ENCODE results near the gene ANXA3.
"Not testable (repeated sequence)": the region's sequence is repeated elsewhere in the genome, so short reads cannot be mapped to it uniquely, and the experiment has no call there.

ANXA3 gene

DNA sequence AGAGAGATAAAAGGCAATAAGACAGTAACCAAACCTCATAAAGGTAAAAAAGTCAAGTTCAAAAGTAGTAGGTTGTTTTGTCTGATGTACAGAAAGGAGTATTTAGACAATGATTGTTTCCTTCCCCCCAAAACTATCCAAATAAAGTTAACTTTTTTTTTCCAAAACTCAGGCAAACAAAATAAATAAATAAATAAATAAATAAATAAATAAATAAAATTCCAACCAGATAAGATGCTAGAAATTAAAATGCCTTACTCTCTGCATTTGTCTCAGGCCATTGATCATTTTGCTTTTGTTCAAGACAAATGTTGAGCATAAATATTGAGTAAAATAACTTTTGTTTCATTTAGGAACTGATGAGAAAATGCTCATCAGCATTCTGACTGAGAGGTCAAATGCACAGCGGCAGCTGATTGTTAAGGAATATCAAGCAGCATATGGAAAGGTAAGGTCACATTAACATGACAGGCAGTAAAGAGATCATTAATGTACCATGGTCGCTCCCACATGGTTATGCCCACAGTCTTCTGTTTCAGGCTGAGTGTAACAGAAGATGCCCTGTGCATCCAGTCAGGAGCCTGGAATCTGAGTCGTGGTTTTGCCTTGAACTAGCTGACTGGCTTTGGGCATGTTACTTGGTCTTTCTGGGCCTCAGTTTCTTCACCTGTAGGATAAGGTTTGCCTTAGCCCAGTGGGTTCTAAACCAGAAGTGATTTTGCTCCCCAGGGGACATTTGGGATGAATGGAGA lies 27.3 kb downstream of the ANXA3 start:
- DNase-seq = no peak

DNA sequence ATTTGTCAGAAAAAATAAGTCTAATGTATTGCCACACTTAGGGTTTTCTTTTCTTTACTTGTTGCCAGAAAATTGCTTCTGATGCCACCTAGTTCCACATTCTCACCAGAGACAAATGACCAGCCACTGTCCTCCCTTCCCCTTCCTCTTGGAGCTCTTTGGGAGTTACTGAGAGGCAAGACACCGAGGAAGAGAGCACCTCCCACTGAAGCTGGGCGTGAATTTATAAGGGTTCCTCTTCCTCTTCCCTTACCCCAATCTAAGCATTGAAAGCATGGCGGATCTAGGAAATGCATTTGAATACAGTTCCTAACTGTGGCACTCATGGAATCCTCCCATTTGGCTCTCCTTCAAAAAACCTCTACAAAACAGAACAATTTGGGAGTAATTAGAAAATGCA lies 30.0 kb downstream of the ANXA3 start:
- DNase-seq = no peak

DNA sequence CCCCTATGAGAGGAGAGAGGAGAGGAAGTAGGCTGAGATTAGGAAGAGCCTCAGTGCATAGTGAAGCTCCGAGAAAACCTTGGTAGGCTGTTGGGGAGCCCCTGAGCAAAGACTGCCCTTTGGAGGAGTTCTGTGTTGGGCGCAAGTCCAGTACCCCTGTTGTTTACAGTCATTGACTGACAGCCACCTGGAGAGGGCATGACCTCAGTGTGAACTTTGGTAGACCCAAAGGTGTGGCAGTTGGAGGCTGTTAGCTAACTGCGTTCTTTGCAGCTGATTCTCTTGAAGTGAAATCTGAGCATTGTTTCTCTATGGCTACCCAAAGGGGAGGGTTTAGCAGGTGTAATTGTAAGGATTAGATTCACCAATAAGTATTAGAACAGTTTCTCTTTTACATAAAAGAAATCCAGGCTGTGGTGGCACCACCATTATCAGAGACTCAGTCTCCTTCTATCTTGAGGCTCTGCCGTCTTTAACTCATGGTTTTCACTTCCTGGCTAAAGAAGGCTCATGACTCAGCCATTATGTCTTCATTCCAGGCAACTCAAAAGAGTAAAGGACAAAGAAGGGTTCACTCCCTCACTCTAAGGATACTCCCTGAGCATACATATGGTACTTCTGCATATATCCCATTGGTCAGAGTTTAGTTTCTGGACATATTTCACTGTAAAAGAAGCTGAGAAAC lies 33.4 kb downstream of the ANXA3 start:
- DNase-seq = no peak

DNA sequence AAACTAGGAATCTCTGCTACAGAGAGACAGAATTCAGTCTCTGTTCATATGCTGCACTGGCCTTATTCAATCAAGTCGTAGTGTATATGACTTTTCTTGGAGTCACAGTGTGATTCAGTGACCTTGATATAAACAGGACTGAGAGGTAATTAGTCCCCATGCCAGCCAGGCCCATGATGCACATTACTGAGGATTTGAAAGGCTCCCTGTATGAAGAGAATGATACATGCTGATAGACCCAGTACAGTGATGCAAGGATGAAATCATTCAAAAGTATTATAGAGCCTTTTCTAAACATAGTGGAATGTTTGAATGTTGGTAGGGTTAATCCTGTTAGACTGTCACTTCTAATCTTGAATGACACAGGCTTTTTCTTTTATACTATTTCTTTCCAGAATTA lies 34.1 kb downstream of the ANXA3 start:
- DNase-seq = no peak

DNA sequence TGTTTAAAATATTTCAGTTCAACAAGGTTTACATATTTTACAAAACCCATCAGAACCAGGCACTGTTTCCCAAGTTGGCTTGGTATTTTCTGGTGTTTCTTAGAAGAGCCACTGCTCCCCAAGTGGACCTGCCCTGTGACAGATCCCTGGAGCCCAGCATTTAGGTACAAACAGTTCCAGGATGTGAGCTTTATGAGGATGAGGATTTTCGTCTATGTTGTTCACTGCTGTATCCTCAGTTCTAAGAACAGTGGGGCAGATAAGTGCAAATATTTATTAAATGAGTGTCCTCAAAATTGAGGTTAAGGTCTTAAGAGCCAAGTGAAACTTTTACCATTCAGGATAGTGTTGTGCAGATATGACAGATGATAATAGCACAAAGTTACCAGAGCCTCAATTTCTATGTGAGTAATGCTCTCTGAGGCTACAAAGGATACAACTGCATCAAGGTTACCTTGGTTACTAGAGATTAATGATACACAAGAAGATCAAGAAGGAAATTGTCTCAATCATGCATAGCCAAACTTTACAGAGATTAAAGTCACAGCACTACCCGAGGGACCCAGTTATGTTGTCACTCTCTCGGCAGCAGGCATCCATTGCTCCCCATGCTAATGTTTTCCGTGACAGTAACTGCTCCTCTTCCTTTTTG lies 37.5 kb downstream of the ANXA3 start:
- no peak for DNase-seq

DNA sequence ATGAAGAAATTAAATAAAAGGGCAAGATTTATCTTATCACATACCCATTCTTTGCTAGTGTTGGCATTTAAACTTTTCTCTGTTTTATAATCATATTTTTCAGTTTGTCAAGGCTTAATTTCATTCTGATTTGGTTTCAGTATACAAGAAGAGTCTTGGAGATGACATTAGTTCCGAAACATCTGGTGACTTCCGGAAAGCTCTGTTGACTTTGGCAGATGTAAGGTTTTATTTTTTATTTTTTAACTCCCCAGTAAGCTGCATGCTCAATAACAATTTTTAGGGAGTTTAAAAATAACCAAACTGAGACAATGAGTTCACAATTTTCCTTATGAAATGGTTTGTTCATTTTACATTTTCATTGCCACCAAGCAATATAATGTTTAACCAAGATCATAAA lies 39.8 kb downstream of the ANXA3 start:
- no peak for DNase-seq

DNA sequence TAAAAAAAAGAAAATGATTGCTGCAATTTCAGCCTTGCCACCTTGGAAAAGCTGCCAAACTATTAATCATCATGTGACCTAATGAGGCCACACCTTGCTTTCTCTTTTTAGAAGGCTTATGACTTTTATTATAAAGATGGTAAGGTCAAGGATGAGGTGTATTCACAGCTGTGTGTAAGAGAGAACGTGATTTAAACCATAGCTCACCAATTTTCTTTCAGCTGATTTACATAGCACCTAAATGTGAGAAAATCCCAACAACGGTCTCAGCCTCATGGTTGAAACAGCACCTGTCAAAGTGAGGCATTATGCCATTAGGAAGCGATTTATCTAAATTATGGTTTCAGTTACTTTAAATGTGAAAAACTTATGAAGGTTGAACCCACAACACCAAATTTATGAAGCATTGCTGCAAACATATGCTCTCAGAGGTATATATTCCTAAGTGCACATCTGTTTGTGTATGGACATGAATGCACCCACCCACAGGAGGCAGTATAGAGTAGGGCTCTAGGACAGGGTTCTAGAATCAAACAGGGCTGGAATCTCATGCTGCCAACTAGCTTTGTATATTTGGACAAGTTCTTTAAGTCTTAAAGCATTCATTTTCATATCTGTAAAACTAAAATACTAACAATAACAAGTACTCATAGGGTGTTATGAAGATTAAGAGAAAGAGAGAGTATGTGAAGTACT lies 40.7 kb downstream of the ANXA3 start:
- DNase-seq = no peak

DNA sequence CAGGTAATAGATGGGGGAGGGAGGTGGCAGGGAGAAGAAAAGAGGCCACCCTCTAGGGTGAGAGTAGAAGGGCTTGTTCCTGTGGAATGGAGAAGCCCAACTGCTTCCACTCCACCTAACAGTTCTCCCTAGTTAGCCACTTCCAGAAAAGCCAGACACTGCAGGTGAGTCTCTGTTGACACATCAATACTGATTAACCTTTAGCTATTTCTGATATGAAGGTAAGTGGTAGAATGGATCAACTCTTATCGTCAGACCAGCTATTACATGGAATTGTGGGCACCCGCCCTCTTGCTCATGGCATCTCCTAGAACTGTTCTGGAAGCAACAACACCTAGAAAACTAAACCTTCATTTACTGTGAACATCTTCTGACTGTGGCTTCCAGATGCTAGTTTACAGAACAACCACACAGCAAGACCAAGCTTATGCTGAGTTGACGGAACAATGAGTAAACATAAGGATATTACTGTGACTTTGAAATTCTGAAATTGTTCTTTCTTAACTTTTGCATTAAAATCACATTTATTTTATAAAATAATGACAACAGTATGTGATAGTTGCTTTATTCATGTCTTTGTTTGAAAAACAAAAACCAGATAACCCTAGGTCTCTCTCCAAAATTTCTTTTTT lies 44.7 kb downstream of the ANXA3 start:
- DNase-seq = no peak

DNA sequence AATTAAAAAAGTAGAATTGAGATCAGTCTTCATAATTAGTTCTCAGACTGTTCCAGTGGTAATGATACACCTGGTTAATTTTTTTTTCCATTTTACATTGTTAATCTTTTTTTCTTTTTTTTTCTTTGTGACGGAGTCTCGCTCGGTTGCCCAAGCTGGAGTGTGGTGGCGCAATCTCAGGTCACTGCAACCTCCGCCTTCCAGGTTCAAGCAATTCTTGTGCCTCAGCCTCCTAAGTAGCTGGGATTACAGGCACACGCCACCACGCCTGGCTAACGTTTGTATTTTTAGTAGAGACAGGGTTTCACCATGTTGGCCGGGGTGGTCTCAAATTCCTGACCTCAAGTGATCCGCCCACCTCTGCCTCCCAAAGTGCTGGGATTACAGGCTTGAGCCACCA lies 46.9 kb downstream of the ANXA3 start:
- DNase-seq = not testable (repeated sequence)

DNA sequence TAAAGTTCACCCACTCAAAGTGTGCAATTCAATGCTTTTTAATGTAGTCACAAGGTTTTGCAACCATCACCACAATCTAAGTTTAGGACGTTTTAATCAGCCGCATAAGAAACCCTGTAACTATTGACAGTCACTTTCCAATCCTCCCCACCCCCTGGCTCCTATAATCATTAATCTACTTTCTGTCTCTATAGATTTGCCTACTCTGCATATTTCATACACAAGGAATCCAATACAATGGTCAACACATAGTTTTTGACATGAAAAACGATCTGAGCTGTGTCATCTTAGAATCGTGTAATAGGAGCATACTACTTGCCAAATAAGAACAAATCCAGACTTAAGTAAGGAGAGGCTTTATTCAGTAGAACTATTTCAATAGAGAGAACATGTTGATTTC lies 47.6 kb downstream of the ANXA3 start:
- no peak for DNase-seq

DNA sequence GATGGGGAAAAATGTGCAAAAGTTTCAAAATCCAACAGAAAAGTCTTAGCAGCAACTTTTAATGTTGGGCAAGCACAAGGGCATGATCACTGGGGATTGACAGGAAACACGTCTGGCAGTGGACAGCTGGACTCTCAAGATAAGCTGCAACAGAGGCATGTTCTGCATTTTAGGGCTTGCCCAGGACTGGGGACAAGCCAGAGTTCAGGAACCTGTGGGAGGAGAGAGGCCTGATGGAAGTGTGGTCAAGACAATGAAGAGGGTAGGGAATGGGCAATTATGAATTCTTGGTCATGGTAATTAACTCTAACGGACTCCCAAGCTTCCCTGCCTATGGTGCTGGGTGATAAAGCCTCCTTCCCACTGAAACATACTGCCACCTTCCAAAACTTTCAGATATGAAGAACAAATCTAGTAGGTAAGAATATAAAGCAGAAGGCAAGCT lies 48.4 kb downstream of the ANXA3 start:
- no peak for DNase-seq

DNA sequence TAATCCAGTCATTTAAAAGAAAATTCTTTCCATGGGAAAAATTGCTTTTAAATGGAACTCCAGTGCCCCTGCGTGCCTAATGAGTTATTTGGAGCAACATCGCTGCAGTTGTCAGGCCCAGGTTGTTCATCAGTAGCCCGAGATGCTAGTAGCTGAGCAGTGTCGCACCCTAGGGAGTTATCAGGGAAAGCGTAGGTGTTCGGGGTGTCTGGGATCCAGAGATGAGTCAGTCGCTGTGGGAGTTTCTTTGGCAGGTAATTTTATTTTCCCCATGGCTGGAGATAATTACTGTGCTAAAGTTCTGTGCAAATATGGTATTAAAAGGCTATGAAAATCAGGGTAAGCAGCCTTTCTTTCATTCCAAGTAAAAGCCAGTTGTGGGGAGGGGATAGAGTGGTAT lies 49.4 kb downstream of the ANXA3 start:
- DNase-seq = no peak

DNA sequence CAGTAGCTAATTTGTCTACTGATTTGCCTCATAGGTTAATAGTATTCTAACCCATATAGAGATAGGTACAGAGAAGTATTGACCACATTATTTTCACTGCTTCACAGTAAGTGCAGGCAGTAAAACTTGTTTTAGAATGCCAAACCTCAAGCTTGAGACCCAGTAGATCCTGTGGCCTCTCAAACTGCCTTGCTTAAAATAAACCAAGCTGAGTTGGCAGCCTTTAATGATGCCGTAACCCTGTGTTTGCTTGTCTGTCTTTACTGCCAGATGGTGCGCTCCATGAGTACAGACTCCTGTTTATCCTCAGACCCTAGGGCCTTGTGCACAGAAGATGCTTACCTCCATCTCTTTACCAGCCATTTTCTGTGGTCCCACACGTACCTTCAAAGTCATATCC lies 50.8 kb downstream of the ANXA3 start:
- no peak for DNase-seq

DNA sequence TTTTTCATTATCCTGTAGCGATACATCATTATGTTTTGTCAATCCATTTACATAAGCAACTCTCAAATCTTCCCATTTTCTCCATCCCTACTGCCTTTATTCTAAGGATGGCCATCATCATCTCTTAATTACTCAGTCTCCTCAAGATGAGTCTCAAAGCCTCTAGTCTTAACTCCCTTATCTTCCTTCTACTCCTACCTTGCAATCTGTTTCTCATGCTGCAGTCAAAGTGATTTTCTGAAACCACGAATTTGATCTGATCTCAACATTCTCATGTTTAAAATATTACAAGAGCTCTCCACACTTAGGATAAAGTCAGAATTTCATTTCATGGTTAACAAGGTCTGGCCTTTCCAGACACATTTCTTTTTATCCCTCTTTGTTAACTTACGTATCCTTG lies 51.8 kb downstream of the ANXA3 start:
- no peak for DNase-seq

DNA sequence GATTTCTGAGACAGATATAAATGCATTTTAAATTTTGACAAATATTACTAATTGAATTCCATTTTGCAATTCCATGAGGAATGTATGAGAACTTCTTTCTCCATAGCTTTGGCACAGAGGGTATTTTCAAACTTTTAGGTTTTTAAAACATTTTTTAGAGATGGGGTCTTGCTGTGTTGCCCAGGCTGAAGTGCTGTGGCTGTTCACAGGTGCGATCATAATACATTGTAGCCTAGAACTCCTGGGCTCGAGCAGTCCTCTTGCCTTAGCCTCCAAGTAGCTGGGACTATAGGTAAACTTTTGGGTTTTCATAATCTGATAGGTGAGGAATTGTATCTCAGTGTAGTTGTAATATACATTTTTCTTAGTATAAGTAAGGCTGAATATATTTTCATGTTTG lies 53.4 kb downstream of the ANXA3 start:
- DNase-seq = no peak

DNA sequence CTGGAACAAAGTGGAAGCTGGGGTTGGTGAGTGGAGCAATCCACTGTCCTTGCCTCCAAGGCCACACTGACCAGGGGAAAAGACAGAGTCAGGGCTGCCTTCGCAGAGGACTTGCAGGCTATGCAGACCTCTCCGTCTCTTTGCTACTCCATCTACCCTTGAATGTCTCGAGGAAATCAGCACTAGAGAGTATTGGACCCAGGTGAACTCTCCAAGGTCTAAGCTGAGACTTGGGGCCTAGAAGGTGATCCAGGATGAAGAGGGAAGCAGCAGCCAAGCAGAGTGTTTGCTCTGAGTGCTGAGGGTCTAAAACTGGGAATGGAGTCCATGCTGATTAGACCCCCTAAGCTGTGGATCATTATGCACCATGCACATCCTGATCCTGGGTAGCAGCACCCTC lies 54.5 kb downstream of the ANXA3 start:
- no peak for DNase-seq

DNA sequence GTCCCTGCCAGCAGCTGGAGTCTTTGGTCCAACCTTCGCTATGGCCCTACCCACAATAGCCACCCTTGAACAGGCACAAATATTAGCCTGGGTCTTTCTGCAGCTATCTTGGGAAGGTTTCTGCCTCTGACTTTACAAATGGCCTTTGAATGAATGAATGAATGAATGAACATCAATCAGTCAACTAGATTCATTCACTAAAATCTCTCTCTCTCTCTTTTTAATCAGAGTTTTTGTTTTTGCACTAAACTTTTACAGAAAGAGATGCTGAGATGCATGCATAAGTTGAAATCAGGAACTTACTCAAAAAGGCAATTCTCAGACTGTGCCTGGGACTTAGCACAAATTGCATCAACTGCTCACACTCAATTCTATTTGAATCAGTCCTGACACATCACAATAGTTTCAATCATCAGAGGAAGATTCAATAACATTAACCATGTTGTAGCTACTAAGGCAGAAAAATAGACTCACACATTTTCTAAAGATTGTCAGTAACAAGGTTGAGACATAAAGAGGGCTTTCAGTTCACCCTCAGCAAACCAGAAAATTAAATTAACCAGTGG lies 55.0 kb downstream of the ANXA3 start:
- no peak for DNase-seq

DNA sequence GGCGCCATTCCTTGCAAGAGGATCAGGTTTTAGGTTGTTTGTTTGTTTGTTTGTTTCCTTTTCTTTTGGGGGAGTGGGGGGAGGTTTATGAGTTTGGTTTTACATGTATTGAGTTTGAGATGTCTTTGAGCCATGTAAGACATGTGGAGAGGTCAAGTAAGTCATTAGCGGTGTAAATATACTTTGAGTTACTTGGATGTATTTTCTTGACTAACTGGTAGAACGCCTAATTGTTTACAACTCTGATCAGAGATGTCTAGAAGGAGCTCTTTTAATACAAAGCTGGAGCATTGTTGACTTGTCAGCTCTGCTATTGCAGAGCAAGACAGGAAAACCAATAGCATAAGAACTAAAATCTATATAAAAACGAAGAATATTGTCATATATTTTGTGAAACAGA lies 57.1 kb downstream of the ANXA3 start:
- DNase-seq = no peak

DNA sequence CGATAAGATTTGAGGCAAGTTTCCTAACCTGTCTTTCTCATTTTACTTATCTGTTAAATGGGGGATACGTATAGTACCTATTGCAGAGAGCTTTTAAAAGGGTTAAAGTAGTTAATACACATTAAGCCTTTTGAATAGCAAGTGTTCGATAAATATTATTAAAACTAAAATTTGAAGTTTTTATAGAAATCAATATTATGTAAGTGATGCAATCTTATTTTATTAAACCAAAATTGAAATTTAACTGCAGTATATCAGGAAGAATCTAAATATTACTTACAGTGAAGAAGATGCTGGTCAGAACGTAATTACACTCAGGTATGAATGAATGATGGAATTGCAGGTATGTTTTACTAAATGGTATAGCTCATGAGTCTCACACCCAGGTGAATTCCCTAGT lies 58.0 kb downstream of the ANXA3 start:
- DNase-seq = no peak

DNA sequence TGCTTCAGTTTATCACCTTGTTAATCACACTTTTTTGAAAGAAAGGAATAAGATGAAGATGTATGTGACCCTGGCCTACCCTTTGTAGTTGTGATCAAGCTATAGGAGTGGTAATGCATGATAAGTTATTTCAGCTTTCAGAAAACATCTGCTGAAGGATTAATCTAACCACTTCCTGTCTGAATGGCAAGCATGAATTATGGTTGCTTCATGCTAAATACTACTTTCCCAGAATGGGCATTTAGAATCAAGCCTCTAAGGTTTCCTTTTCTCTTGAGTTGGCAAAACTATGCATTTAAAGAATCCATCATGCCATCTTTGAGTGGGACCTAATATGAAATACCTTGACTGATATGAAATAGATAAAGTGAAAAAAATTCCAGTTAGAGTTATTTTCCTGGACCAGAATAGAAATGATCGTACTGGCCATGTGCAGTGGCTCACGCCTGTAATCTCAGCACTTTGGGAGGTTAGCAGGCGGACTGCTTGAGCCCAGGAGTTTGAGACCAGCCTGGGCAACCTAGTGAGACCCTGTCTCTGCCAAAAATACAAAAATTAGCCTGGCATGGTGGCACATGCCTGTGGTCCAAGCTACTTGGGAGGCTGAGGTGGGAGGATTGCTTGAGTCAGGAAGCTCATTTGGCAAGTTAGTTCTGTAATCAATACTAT lies 59.1 kb downstream of the ANXA3 start:
- no peak for DNase-seq

DNA sequence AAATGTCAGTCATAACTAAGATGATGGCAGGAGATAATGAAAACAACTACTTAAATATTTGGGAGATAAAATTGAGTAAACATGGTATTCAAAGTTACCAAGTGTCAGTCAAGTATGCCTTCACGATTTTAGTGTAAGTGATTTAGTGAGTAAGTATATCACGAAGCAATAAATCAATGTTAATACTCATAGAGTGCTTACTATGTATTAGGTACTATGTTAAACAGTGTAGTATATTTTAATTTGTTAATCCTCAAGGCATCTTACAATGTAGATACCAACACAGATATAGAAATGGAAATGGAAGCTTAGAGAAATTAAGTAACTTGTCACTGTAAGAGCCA lies 59.6 kb downstream of the ANXA3 start:
- no peak for DNase-seq
